WTC11 (cell line): ENCODE measurements around the gene UBXN10.

Experiments used
- RORB ChIP-seq: fragments of 250-450 bp; sonication (Bioruptor Pico); IDR thresholded peaks from 2 replicates; pipeline ENCODE4 v1.9.0; 2021; ENCODE audit warnings: mild to moderate bottlenecking
- ZBTB21 ChIP-seq: sonication (generic); formaldehyde crosslinking; IDR thresholded peaks from 2 replicates; pipeline ENCODE4 v1.8.1; 2023; ENCODE audit warnings: mild to moderate bottlenecking, missing genetic modification reagents, borderline replicate concordance
- TF ChIP-seq, protein P1 (sequence below): fragments of 200-600 bp; IDR thresholded peaks from 2 replicates; pipeline ENCODE4 v1.8.0; 2022; ENCODE audit warnings: antibody characterized with exemption
- TF ChIP-seq, protein P2 (sequence below): sonication (generic); formaldehyde crosslinking; IDR thresholded peaks from 2 replicates; pipeline ENCODE4 v1.8.1; 2023; ENCODE audit warnings: mild to moderate bottlenecking, missing genetic modification reagents, moderate library complexity

DNA sequence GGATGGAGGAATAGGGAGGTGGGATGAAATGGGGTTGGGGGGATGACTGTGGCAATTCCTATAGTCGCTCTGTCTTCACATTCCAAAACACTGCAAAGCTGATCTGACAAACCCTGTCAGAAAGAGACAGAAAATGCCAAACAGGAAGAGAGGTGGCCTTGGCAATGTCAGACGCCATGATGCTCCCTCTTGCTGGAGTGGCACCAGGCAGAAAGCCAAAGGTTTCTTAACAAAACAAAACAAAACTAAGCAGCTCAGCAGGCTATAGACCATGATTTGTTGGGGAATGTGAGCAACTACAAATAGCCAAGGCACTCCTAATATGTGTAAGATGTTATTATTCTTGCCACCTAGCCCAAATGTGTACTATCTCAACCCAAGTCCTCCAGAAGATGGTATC is 43.3 kb downstream of the UBXN10 start:
- TF ChIP-seq RORB (CRISPR knock-in tag) (no peak), ZBTB21 (no peak)
- TF ChIP-seq, protein P1, sequence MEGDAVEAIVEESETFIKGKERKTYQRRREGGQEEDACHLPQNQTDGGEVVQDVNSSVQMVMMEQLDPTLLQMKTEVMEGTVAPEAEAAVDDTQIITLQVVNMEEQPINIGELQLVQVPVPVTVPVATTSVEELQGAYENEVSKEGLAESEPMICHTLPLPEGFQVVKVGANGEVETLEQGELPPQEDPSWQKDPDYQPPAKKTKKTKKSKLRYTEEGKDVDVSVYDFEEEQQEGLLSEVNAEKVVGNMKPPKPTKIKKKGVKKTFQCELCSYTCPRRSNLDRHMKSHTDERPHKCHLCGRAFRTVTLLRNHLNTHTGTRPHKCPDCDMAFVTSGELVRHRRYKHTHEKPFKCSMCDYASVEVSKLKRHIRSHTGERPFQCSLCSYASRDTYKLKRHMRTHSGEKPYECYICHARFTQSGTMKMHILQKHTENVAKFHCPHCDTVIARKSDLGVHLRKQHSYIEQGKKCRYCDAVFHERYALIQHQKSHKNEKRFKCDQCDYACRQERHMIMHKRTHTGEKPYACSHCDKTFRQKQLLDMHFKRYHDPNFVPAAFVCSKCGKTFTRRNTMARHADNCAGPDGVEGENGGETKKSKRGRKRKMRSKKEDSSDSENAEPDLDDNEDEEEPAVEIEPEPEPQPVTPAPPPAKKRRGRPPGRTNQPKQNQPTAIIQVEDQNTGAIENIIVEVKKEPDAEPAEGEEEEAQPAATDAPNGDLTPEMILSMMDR, result no peak
- TF ChIP-seq, protein P2, sequence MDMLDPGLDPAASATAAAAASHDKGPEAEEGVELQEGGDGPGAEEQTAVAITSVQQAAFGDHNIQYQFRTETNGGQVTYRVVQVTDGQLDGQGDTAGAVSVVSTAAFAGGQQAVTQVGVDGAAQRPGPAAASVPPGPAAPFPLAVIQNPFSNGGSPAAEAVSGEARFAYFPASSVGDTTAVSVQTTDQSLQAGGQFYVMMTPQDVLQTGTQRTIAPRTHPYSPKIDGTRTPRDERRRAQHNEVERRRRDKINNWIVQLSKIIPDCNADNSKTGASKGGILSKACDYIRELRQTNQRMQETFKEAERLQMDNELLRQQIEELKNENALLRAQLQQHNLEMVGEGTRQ, result no peak
